Adrenal gland (tissue), 12 donors: ENCODE results near the gene GLDC. TPM values are rescaled to one million over a fixed set of nuclear protein-coding genes. Genes with fewer than 3 reads are reported as not detected.
"Not testable (repeated sequence)": the region's sequence is repeated elsewhere in the genome, so short reads cannot be mapped to it uniquely, and the experiment has no call there.

ENCODE experiments used
- DNase-seq, 7 donors: peaks; one replicate each; pipeline ENCODE4 v3.0.0-alpha.2; 2019 to 2020
- H3K27ac ChIP-seq, 5 donors: fragments of 200-600 bp; sonication (generic) in 4 of 5; 1 replicate in 3 of 5; 2 replicates in 2 of 5; pipeline versions ENCODE4 v1.5.1 to v1.8.0; 2016 to 2020; ENCODE audit warnings: mild to moderate bottlenecking in 1 of 5
- H3K27me3 ChIP-seq: fragments of 200-600 bp; 2 replicates; pipeline ENCODE4 v1.8.0; 2021
- H3K36me3 ChIP-seq, 2 donors: fragments of 200-600 bp; replicated peaks in 1 of 2; 1 replicate in 1 of 2; 2 replicates in 1 of 2; pipeline versions ENCODE4 v1.5.1 to v1.8.0; 2018 to 2022
- H3K4me1 ChIP-seq, 2 donors: fragments of 200-600 bp; replicated peaks in 1 of 2; 1 replicate in 1 of 2; 2 replicates in 1 of 2; pipeline versions ENCODE4 v1.5.1 to v1.8.0; 2018 to 2021
- H3K4me3 ChIP-seq, 4 donors: fragments of 200-600 bp; sonication (generic) in 3 of 4; one replicate each; pipeline ENCODE4 v1.5.1; 2016 to 2018
- H3K9me3 ChIP-seq, 3 donors: fragments of 200-600 bp; sonication (generic) in 1 of 3; replicated peaks in 1 of 3; 1 replicate in 2 of 3; 2 replicates in 1 of 3; pipeline versions ENCODE4 v1.5.1 to v1.8.0; 2016 to 2021
- CTCF ChIP-seq, 6 experiments: fragments of 450-650 bp in 4 of 6; fragments of 200-600 bp in 2 of 6; sonication (generic) in 1 of 6; IDR thresholded peaks; 1 replicate in 5 of 6; 2 replicates in 1 of 6; pipeline versions ENCODE4 v1.5.1 to v1.8.0; 2016 to 2021; ENCODE audit warnings: antibody characterized with exemption in 6 of 6, mild to moderate bottlenecking in 2 of 6, moderate library complexity in 1 of 6
- POLR2A ChIP-seq, 2 donors: fragments of 450-650 bp; IDR thresholded peaks; one replicate each; pipeline ENCODE4 v1.6.1; 2017; ENCODE audit warnings: antibody characterized with exemption in 2 of 2, mild to moderate bottlenecking in 2 of 2, moderate library complexity in 1 of 2
- WGBS, 4 donors: extraction: QIAGEN DNeasy Blood & Tissue Kit in 2 of 4; methylation state at CpG; one replicate each; pipeline versions ENCODE4 v1.1.5 to v1.1.7; 2013 to 2017; 5-methylcytosine and 5-hydroxymethylcytosine counted together
- intact Hi-C, 2 donors: fragments of 100-400 bp; cut with DNase I; formaldehyde crosslinking; loops; one replicate each; pipeline versions ENCODE4 v1.14.1 to v1.15.0; 2022 to 2023
- polyA plus RNA-seq, 3 donors: library from polyadenylated mRNA; stranded (reverse); fragments of 200-250 nt in 2 of 3; fragments of 350-450 nt in 1 of 3; fragmentation: Illumina TruSeq in 1 of 3; extraction: RNeasy Lipid Tissue Mini Kit (QIAGEN cat#74804) in 1 of 3; gene quantifications; one replicate each; pipeline ENCODE4 v1.2.3, GENCODE V29; 2013 to 2014
- total RNA-seq, 9 donors: library from RNA; depleted of rRNA in 4 of 9; stranded (reverse); fragments of >200 nt in 4 of 9; fragments of 120-200 nt in 1 of 9; fragmentation: NEBNext Ultra II Directional in 1 of 9; extraction: Animal tissue kit (Norgen Biotek cat#: 25700) in 1 of 9; gene quantifications; one replicate each; pipeline versions ENCODE4 v1.1.0 to v1.2.4, GENCODE V29; 2013 to 2023
- donor health status: healthy with polysubstance abuse.
- donor health status: Bipolar disorder and iron deficiency.
- donor health status: DM: yes; HTN: yes; CAD: no.
- donor health status: DM: no; HTN: no; CAD: no.
- donor health status: DM: no; HTN: no; CAD: no.
- donor health status: DM: yes; HTN: yes; CAD: no.

The GLDC gene
- total and polyA plus RNA-seq, 12 donors: 0.14 to 1.3 (median 0.36) TPM; not detected in 2

GRCh38 chr9:6655036-6655435 is 9.5 kb upstream of the GLDC start:
- Histone ChIP-seq H3K9me3 (no peaks in the 10 kb centered on the region), H3K4me3 (no peak overlapping the region), H3K4me1 (no peaks in the 10 kb centered on the region), H3K27me3 (no peaks in the 10 kb centered on the region), H3K36me3 (no peaks in the 10 kb centered on the region), H3K27ac (no peak overlapping the region)
- DNase-seq: no peak
- TF ChIP-seq POLR2A (IDR thresholded peaks at IDR 0.05) (no peak), CTCF (IDR thresholded peaks at IDR 0.05) (no peak)
- intact Hi-C loops: no loop called here
- 90 to 94% (median 93%) methylated on average over 7 of the region's 7 CpGs for WGBS, 4 donors

GRCh38 chr9:6646293-6646636 is 736 bp upstream of the GLDC start:
- 23 to 48% (median 44%) methylated on average over 12 of the region's 12 CpGs for WGBS, 4 donors

GRCh38 chr9:6645105-6645354 is 499 bp downstream of the GLDC start:
- H3K27me3 ChIP-seq: peaks cover 55% of the 10 kb centered on the region
- H3K27ac ChIP-seq, DNase-seq, H3K36me3 ChIP-seq, H3K9me3 ChIP-seq, intact Hi-C loops: not testable (repeated sequence)
- 2 to 11% (median 6%) methylated on average over 9 to 24 of the region's 24 CpGs for WGBS, 4 donors
- H3K4me1 ChIP-seq: peaks cover 7 to 10% of the 10 kb centered on the region in 2 donors
- peak overlapping the region in 1 of 4 donors; percentile 57 for H3K4me3 ChIP-seq

More at GRCh38 chr9:6646293-6646636, 736 bp upstream of the GLDC start:
- intact Hi-C loops: no loop called here
- Histone ChIP-seq H3K9me3 (no peaks in the 10 kb centered on the region), H3K4me1 (peaks cover 7 to 10% of the 10 kb centered on the region in 2 donors), H3K27ac (no peak overlapping the region), H3K27me3 (peaks cover 55% of the 10 kb centered on the region), H3K36me3 (no peaks in the 10 kb centered on the region), H3K4me3 (peak overlapping the region in 1 of 4 donors; percentile 57)
- TF ChIP-seq CTCF (IDR thresholded peaks at IDR 0.05): no peak
- no peak for TF ChIP-seq POLR2A (IDR thresholded peaks at IDR 0.05)
- DNase-seq: no peak

- peak overlapping the region in 1 of 4 donors; percentile 57 for H3K4me3 ChIP-seq
- TF ChIP-seq POLR2A (IDR thresholded peaks at IDR 0.05): no peak
- no peak for TF ChIP-seq CTCF (IDR thresholded peaks at IDR 0.05)
- no peak overlapping the region for H3K27ac ChIP-seq
- no peaks in the 10 kb centered on the region for H3K36me3 ChIP-seq
- H3K4me1 ChIP-seq: peaks cover 7 to 10% of the 10 kb centered on the region in 2 donors
- peaks cover 55% of the 10 kb centered on the region for H3K27me3 ChIP-seq
- no peaks in the 10 kb centered on the region for H3K9me3 ChIP-seq
- intact Hi-C loops: no loop called here
- no peak for DNase-seq
- 8 to 14% (median 10%) methylated on average over 20 to 26 of the region's 26 CpGs for WGBS, 4 donors
These were observed 1.0 kb downstream of the GLDC start for GRCh38 chr9:6644346-6645104.

- Histone ChIP-seq H3K36me3 (no peaks in the 10 kb centered on the region), H3K4me1 (peaks cover 7 to 10% of the 10 kb centered on the region in 2 donors), H3K4me3 (no peak overlapping the region), H3K27ac (no peak overlapping the region), H3K9me3 (no peaks in the 10 kb centered on the region), H3K27me3 (peaks cover 54% of the 10 kb centered on the region)
- intact Hi-C loops: no loop called here
- TF ChIP-seq POLR2A (IDR thresholded peaks at IDR 0.05): no peak
- no peak for TF ChIP-seq CTCF (IDR thresholded peaks at IDR 0.05)
- DNase-seq: no peak
- WGBS, 4 donors: 68 to 89% (median 77%) methylated on average over 2 of the region's 2 CpGs
These were observed 3.6 kb downstream of the GLDC start for GRCh38 chr9:6641961-6642360.
